Activated T-cell treated with anti-CD3 and anti-CD28 coated beads, Interleukin-2, amount 50 U/mL, for 4 hours (primary cell): ENCODE data around the gene CNOT1. TPM values are rescaled to one million over a fixed set of nuclear protein-coding genes. Genes with fewer than 3 reads are reported as not detected.
"Not testable (repeated sequence)": the region's sequence is repeated elsewhere in the genome, so short reads cannot be mapped to it uniquely, and the experiment has no call there.

ENCODE experiments used
- ATAC-seq, 2 donors: fragments of 200-7000 bp; cut with Tn5 transposase; one replicate each; pipeline ENCODE4 v1.10.0; 2021
- DNase-seq: peaks from one replicate; pipeline ENCODE4 v3.0.0-alpha.2; 2020
- H3K27me3 Mint-ChIP-seq: one replicate; pipeline ENCODE4 v1.8.0; 2021; ENCODE audit warnings: low read depth, mixed read lengths
- H3K36me3 Mint-ChIP-seq: one replicate; pipeline ENCODE4 v1.8.0; 2022; ENCODE audit warnings: mixed read lengths; ENCODE audit not compliant: insufficient read depth
- H3K4me1 Mint-ChIP-seq: one replicate; pipeline ENCODE4 v1.8.0; 2021; ENCODE audit warnings: low read depth, mixed read lengths
- H3K4me3 Mint-ChIP-seq: one replicate; pipeline ENCODE4 v1.8.0; 2021; ENCODE audit warnings: mild to moderate bottlenecking, moderate library complexity, mixed read lengths
- H3K9me3 Mint-ChIP-seq: one replicate; pipeline ENCODE4 v1.8.0; 2021; ENCODE audit warnings: mixed read lengths
- total RNA-seq, 3 donors: library from RNA; stranded (reverse); gene quantifications; one replicate each; pipeline ENCODE4 v1.2.1, GENCODE V29; 2021

Gene CNOT1
- total RNA-seq, 3 donors from 2014 or later: 235 to 253 (median 249) TPM

GRCh38 chr16:58649707-58650106 lies 20.1 kb upstream of the CNOT1 start:
- Mint-ChIP-seq H3K27me3 (no peaks in the 10 kb centered on the region), H3K4me1 (no peaks in the 10 kb centered on the region), H3K4me3 (no peak overlapping the region), H3K9me3 (no peaks in the 10 kb centered on the region), H3K36me3 (no peaks in the 10 kb centered on the region)
- DNase-seq (no peak), ATAC-seq (no peak)

GRCh38 chr16:58647107-58647506 lies 17.5 kb upstream of the CNOT1 start:
- H3K4me1 Mint-ChIP-seq: no peaks in the 10 kb centered on the region
- ATAC-seq (no peak), DNase-seq (no peak)
- H3K27me3 Mint-ChIP-seq: no peaks in the 10 kb centered on the region
- H3K4me3 Mint-ChIP-seq: no peak overlapping the region
- no peaks in the 10 kb centered on the region for H3K36me3 Mint-ChIP-seq
- no peaks in the 10 kb centered on the region for H3K9me3 Mint-ChIP-seq

DNA sequence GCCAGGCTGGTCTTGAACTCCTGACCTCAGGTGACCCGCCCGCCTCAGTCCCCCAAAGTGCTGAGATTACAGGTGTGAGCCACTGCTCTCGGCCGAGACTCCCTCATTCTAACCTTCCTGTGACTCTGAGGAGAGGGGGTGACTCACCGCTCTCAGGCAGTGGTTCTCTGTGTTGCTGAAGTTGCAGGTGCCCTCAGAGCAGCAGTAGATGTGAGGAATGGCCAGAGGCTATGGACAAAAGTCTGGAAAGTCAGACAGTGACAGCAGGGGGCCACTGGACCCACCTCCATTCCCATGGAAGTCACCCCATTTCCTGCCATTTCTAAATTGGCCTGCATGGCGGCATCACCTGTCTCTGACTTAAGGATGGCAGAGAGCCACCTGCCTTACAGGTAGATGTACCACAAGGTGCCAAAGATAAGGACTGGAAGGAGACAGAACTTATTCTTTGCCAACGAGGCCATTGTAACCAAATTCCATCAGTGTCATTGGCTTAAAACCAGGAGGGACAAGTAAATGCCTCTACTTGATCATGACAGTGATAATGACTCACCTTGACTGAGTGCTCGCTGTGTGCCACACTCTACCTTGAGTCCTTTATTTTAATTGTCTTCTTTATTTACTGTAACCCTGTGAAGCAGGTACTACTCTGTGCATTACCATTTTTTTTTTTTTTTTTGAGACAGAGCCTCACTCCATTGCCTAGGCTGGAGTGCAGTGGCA lies 15.3 kb upstream of the CNOT1 start:
- Mint-ChIP-seq H3K36me3 (no peaks in the 10 kb centered on the region), H3K4me3 (no peak overlapping the region), H3K27me3 (no peaks in the 10 kb centered on the region), H3K4me1 (no peaks in the 10 kb centered on the region), H3K9me3 (no peaks in the 10 kb centered on the region)
- DNase-seq (no peak), ATAC-seq (no peak)

DNA sequence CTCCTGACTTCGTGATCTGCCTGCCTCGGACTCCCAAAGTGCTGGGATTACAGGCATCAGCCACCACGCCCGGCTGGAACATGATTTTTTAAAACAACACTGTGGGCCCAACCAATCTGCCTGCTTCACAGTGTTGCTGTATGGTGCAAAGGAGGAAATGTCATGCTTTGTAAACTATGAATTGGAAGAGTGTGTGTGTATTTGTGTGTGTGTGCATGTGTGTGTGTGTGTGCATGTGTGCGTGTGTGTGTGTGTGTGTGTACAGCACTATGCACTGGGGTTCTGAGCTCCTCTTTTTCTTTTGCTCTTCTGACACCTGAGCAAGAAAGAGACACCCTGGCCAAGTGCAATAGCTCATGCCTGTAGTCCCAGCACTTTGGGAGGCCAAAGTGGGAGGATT lies 14.5 kb upstream of the CNOT1 start:
- H3K9me3 Mint-ChIP-seq: no peaks in the 10 kb centered on the region
- no peak for DNase-seq

DNA sequence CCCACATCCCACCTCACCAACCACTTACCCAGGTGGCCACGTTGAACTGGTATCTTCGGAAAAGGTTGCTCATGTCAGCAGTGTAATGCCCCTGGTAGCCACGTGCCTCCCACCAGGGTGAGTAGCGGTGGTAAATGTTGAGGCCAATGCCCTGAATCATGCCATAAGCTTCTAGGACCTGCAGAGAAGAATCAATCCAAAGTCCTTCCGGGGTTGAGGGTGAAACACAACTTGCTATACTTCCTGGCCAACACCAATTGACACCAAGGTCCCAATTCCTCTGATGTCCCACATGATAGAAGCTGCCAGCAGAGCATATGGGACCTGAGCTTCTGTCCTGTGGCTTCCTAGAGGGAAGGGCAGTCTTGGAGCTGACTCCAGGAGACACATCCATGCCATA lies 11.3 kb upstream of the CNOT1 start:
- no peaks in the 10 kb centered on the region for H3K36me3 Mint-ChIP-seq
- H3K4me3 Mint-ChIP-seq: no peak overlapping the region
- DNase-seq: no peak
- H3K4me1 Mint-ChIP-seq: no peaks in the 10 kb centered on the region
- peaks cover 4% of the 10 kb centered on the region for H3K27me3 Mint-ChIP-seq
- no peak for ATAC-seq
- H3K9me3 Mint-ChIP-seq: no peaks in the 10 kb centered on the region

More for the DNA sequence above, 14.5 kb upstream of the CNOT1 start:
- no peak for ATAC-seq
- H3K4me3 Mint-ChIP-seq: no peak overlapping the region
- no peaks in the 10 kb centered on the region for H3K4me1 Mint-ChIP-seq
- no peaks in the 10 kb centered on the region for H3K27me3 Mint-ChIP-seq
- H3K36me3 Mint-ChIP-seq: no peaks in the 10 kb centered on the region

DNA sequence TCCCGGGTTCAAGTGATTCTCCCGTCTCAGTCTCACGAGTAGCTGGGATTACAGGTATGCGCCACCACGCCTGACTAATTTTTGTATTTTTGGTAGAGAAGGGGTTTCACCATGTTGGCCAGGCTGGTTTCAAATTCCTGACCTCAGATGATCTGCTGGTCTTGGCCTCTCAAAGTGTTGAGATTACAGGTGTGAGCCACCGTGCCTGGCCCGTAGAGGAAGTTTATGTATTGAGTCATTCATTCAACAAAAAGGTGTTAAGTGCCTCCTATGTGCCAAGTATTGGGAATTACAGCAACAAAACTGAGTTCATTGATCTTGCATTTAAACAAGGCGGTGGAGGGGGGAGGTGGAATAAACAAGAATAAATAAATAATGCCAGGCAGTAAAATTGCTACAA lies 10.2 kb upstream of the CNOT1 start:
- Mint-ChIP-seq H3K4me3 (no peak overlapping the region), H3K36me3 (no peaks in the 10 kb centered on the region), H3K9me3 (no peaks in the 10 kb centered on the region), H3K4me1 (no peaks in the 10 kb centered on the region), H3K27me3 (peaks cover 4% of the 10 kb centered on the region)
- ATAC-seq (no peak), DNase-seq (no peak)

DNA sequence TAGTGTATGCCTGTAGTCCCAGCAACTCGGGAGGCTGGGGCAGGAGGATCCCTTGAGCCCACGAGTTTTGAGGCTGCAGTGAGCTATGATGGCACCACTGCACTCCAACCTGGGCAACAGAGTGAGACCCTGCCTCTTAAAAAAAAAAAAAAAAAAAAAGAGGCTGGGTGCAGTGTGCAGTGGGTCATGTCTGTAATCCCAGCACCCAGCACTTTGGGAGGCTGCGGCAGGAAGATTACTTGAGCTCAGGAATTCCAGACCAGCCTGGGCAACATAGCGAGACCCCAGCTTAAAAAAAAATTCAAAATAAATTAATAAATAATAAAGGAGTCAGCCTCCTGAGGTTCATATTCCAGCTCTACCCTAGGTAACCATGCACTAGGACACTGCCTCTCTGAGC lies 9.6 kb upstream of the CNOT1 start:
- Mint-ChIP-seq H3K4me3 (no peak overlapping the region), H3K36me3 (no peaks in the 10 kb centered on the region), H3K9me3 (no peaks in the 10 kb centered on the region), H3K27me3 (peaks cover 4% of the 10 kb centered on the region), H3K4me1 (no peaks in the 10 kb centered on the region)
- DNase-seq (no peak), ATAC-seq (no peak)

DNA sequence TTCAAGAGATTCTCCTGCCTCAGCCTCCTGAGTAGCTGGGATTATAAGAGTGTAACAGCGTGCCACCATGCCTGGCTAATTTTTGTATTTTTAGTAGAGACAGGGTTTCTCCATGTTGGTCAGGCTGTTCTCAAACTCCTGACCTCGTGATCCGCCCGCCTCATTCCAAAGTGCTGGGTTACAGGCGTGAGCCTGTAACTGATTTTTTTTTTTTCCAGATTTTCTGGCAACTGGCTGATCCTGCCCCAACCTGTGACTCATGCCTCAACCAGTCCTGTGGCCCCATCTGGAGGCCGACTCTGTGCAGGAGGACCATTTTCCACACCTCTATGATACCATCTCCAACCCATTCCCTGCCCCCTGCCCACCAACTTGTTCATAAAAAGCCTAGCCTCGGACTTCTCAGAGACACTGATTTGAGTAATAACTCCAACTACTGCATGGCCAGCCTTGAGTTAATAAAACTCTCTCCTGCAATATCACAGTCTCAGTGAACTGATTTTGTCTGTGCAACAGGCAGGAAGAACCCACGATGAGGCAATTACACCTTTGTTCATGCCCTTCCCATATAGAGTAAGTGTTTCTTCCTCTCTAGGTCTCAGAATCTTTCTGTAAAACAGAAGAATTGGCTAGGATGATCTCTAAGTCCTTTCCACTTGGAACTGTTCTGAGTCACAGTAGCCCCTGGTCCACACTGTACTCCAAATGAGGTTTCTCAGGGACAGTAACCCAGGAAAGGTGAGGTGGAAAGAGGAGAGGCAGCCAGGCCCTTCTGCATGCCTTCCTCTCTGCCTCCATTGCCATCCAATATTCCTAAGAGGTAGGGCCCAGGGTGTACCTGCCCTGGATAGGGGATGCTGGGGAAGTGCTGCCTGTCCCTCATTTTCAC lies 8.8 kb upstream of the CNOT1 start:
- no peak for DNase-seq
- ATAC-seq: no peak
- no peaks in the 10 kb centered on the region for H3K9me3 Mint-ChIP-seq

DNA sequence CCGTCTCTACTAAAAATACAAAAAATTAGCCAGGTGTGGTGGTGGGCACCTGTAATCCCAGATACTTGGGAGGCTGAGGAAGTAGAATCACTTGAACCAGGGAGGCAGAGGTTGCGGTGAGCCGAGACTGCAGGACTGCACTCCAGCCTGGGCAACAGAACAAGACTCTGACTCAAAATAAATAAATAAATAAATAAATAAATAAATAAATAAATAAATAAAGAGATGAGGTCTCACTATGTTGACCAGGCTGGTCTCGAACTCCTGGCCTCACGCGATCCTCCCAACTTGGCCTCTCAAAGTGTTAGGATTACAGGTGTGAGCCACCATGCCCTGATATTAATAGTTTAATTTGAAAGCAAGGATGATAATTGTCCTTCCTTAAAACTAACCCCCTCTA lies 7.4 kb upstream of the CNOT1 start:
- not testable (repeated sequence) for DNase-seq, H3K4me1 Mint-ChIP-seq, H3K27me3 Mint-ChIP-seq, H3K4me3 Mint-ChIP-seq, H3K9me3 Mint-ChIP-seq, ATAC-seq, H3K36me3 Mint-ChIP-seq

More for the DNA sequence above, 8.8 kb upstream of the CNOT1 start:
- H3K27me3 Mint-ChIP-seq: peaks cover 4% of the 10 kb centered on the region
- no peaks in the 10 kb centered on the region for H3K4me1 Mint-ChIP-seq
- H3K4me3 Mint-ChIP-seq: no peak overlapping the region
- no peaks in the 10 kb centered on the region for H3K36me3 Mint-ChIP-seq

DNA sequence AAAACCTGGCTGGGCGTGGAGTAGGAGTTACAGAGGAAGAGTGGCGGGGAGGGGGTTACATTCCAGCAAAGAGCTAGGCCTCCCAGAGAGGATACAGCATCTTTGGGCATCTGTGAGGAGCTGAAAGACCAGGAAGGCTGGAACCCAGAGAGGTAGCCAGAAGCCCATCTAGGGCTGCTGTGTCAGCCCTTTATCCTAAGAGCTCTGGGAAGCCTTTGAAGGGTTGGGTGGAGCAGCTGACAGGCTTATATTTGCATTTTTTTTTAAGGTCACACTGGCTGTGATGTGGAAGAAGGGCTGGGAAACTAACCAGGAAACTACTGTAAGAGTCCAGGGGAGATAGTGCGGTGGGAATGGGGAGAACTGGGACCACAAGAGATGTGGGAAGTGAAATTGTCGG lies 6.8 kb upstream of the CNOT1 start:
- H3K36me3 Mint-ChIP-seq: no peaks in the 10 kb centered on the region
- H3K27me3 Mint-ChIP-seq: peaks cover 4% of the 10 kb centered on the region
- DNase-seq: no peak

DNA sequence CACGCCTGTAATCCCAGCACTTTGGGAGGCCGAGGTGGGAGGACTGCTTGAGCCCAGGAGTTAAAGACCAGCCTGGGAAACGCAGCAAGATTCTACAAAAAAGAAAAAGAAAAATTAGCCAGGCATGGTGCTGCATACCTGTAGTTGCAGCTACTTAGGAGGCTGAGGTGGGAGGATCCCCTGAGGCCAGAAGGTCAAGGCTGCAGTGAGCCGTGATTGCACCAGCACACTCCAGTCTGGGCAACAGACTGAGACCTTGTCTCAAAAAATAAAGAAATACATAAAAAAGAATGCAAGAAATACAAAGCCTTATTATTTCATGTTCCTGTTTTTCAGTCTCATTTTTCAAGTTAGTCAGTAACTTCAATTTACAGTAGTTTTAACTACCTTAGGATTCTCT lies 5.9 kb upstream of the CNOT1 start:
- Mint-ChIP-seq H3K27me3 (peaks cover 4% of the 10 kb centered on the region), H3K4me1 (peaks cover 2% of the 10 kb centered on the region), H3K4me3 (no peak overlapping the region), H3K36me3 (no peaks in the 10 kb centered on the region), H3K9me3 (no peaks in the 10 kb centered on the region)
- no peak for DNase-seq
- no peak for ATAC-seq

More for the DNA sequence above, 6.8 kb upstream of the CNOT1 start:
- Mint-ChIP-seq H3K9me3 (no peaks in the 10 kb centered on the region), H3K4me1 (no peaks in the 10 kb centered on the region), H3K4me3 (no peak overlapping the region)
- ATAC-seq: no peak

DNA sequence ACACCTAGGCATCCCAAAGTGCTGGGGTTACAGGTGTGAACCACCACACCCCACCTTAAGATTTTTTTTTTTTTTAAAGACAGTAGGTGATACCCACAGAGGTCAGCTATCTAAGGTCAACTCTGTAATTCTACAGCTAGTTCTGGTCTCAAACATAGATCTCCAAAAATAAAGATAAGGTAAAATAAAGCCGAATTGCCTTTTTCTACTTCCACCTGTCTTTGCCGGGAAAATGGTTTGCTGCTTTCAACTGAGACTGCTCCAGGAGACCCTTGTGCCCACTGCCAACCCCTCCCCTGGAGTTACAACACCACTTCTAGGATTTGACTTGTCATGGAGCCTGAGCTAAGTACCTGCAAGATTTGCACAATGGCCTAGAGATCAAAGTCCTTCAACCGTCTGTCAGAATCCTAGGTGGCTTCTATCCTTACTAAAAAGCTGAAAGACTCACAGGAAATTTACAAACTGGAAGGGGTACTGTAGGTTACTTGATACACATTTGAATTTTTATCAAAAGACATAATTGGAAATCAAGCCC lies 4.7 kb upstream of the CNOT1 start:
- Mint-ChIP-seq H3K36me3 (peaks cover 3% of the 10 kb centered on the region), H3K4me3 (no peak overlapping the region), H3K4me1 (peaks cover 5% of the 10 kb centered on the region), H3K9me3 (no peaks in the 10 kb centered on the region), H3K27me3 (peaks cover 4% of the 10 kb centered on the region)
- DNase-seq (no peak), ATAC-seq (no peak)

DNA sequence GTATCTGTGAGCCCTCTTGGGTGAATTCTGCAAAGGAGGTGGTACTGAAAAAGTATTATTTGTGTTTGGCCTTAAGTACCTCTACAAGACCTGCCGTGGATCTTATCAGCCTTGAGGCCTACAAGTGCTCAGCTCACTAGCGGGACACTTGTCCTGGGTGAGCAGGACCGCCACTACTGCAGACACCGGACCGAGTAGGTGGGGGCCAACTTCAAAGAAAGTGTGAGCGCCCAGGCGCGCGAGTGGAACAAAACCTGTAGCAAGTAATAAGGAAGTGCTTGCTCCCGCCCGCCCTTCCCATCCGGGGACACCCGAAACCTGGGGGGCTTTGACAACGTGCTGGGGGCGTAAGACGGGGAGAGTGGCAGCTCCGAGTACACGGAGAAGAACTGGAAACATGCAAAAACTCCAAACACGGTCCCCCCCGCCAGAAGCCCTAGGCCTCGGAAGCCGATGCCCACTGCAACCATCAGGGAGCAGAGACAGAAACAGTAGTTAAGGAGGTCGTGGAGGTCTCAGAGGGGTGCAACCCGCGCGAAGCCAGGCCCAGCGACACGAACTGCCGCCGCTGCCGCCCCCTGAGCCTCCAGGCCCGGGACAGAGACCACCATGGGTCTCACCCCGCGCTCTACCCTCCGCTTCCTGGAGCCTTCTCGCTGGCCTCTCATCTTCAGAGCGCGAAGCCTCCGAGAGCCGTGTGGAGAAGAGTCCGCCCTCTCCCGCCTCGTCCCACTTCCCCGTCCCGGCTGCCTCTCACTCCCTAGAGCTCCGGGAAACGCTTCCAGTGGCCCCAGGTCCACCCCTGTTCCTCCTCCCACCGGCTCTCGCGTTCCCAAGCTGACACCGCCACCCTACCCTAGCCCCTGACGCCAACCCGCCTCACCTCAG lies 537 bp downstream of the CNOT1 start:
- no peaks in the 10 kb centered on the region for H3K27me3 Mint-ChIP-seq

GRCh38 chr16:58624209-58624608 lies 5.4 kb downstream of the CNOT1 start:
- H3K4me1 Mint-ChIP-seq: peaks cover 46% of the 10 kb centered on the region
- H3K4me3 Mint-ChIP-seq: no peak overlapping the region
- DNase-seq (no peak), ATAC-seq (no peak)
- no peaks in the 10 kb centered on the region for H3K9me3 Mint-ChIP-seq
- H3K36me3 Mint-ChIP-seq: peaks cover 28% of the 10 kb centered on the region
- no peaks in the 10 kb centered on the region for H3K27me3 Mint-ChIP-seq

More for the DNA sequence above, 537 bp downstream of the CNOT1 start:
- Mint-ChIP-seq H3K9me3 (no peaks in the 10 kb centered on the region), H3K4me1 (peaks cover 33% of the 10 kb centered on the region), H3K36me3 (peaks cover 13% of the 10 kb centered on the region), H3K4me3 (peak overlapping the region; percentile 100)
- ATAC-seq: peak; percentile 3 to 5
- peak; percentile 32 for DNase-seq
